Activated naive CD4-positive, alpha-beta T cell treated with anti-CD3 and anti-CD28 coated beads, Interleukin-2, amount 50 U/mL, for 16 hours (primary cell): ENCODE measurements around the gene CYP2B6.
"Not testable (repeated sequence)": the region's sequence is repeated elsewhere in the genome, so short reads cannot be mapped to it uniquely, and the experiment has no call there.

ENCODE experiments used
- DNase-seq: peaks from one replicate; pipeline ENCODE4 v3.0.0-alpha.2; 2020

Gene CYP2B6

GRCh38 chr19:41045095-41045494 lies 54.0 kb downstream of the CYP2B6 start:
- DNase-seq, result not testable (repeated sequence)

- DNase-seq, result no peak
Measured at GRCh38 chr19:41050426-41050825, 59.3 kb downstream of the CYP2B6 start.

GRCh38 chr19:41052162-41052561 lies 61.1 kb downstream of the CYP2B6 start:
- DNase-seq, result not testable (repeated sequence)

GRCh38 chr19:41053331-41053730 lies 62.2 kb downstream of the CYP2B6 start:
- not testable (repeated sequence) for DNase-seq

- DNase-seq, result no peak
Measured at GRCh38 chr19:41064974-41065569, 74.0 kb downstream of the CYP2B6 start.
